Ammon's horn (tissue), 1 donor: ENCODE results near the gene BET1L.
A peak's percentile ranks its signal among the peaks of the same experiment; 100 is the strongest.
"Not testable (repeated sequence)": the region's sequence is repeated elsewhere in the genome, so short reads cannot be mapped to it uniquely, and the experiment has no call there.

ENCODE experiments used
- DNase-seq: peaks from one replicate; pipeline ENCODE4 v3.0.0-alpha.2; 2016; ENCODE audit warnings: low spot score

BET1L gene

GRCh38 chr11:196786-197731 is 10.1 kb downstream of the BET1L start:
- DNase-seq: no peak

GRCh38 chr11:193481-193880 is 13.7 kb downstream of the BET1L start:
- not testable (repeated sequence) for DNase-seq

- DNase-seq: not testable (repeated sequence)
Observed at GRCh38 chr11:192674-193128, 14.5 kb downstream of the BET1L start, which contains the start of gene SCGB1C1. Gene SCGB1C1, plus strand, starts transcription at chr11:193078. Its CDS starts 22 bp downstream, at chr11:193100.

- not testable (repeated sequence) for DNase-seq
Observed at GRCh38 chr11:191490-192478, 15.4 kb downstream of the BET1L start.

GRCh38 chr11:190546-190945 is 16.7 kb downstream of the BET1L start:
- not testable (repeated sequence) for DNase-seq

- DNase-seq: not testable (repeated sequence)
Observed at GRCh38 chr11:189843-190311, 17.3 kb downstream of the BET1L start.

- DNase-seq: peak; percentile 16
Observed at GRCh38 chr11:189200-189783, 17.9 kb downstream of the BET1L start.

GRCh38 chr11:180242-180641 is 27.0 kb downstream of the BET1L start:
- not testable (repeated sequence) for DNase-seq
